ENCODE measurements around the gene FPGS. TPM values are rescaled to one million over a fixed set of nuclear protein-coding genes. Genes with fewer than 3 reads are reported as not detected.

The FPGS gene
- total and polyA plus RNA-seq, 3 donors from 2014 or later: 37.9 to 105 (median 99.3) TPM

DNA sequence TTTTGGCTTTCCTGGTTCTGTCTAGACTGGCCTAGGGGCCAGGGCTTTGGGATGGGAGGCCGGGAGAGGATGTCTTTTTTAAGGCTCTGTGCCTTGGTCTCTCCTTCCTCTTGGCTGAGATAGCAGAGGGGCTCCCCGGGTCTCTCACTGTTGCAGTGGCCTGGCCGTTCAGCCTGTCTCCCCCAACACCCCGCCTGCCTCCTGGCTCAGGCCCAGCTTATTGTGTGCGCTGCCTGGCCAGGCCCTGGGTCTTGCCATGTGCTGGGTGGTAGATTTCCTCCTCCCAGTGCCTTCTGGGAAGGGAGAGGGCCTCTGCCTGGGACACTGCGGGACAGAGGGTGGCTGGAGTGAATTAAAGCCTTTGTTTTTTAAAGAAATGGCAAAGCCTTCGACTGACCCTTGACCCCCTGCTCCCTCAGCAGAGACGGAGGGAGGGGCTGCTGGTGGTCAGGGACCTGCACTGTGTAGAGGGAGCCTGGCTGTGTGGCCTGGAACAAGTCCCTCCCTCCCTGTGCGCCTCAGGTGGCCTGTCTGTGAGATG lies 11.1 kb downstream of the FPGS start:
- no peak for DNase-seq
- peak overlapping the region in 1 of 2 donors; percentile 14 for H3K27ac ChIP-seq
- no peaks in the 10 kb centered on the region for H3K27me3 ChIP-seq
- no peaks in the 10 kb centered on the region for H3K36me3 ChIP-seq (ENCODE audit: low read depth, missing control alignments)
- H3K4me1 ChIP-seq: peaks cover 16% of the 10 kb centered on the region
- H3K9me3 ChIP-seq: no peaks in the 10 kb centered on the region
- TF ChIP-seq POLR2A (IDR thresholded peaks at IDR 0.05): no peak
- TF ChIP-seq, protein P1, sequence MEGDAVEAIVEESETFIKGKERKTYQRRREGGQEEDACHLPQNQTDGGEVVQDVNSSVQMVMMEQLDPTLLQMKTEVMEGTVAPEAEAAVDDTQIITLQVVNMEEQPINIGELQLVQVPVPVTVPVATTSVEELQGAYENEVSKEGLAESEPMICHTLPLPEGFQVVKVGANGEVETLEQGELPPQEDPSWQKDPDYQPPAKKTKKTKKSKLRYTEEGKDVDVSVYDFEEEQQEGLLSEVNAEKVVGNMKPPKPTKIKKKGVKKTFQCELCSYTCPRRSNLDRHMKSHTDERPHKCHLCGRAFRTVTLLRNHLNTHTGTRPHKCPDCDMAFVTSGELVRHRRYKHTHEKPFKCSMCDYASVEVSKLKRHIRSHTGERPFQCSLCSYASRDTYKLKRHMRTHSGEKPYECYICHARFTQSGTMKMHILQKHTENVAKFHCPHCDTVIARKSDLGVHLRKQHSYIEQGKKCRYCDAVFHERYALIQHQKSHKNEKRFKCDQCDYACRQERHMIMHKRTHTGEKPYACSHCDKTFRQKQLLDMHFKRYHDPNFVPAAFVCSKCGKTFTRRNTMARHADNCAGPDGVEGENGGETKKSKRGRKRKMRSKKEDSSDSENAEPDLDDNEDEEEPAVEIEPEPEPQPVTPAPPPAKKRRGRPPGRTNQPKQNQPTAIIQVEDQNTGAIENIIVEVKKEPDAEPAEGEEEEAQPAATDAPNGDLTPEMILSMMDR (IDR thresholded peaks at IDR 0.05): no peak
- intact Hi-C loops (cut with DNase I; ENCODE audit: low total_unique reads): no loop called here
- no peak overlapping the region for H3K4me3 ChIP-seq
- WGBS, 2 donors: 55 to 66% methylated on average over 9 of the region's 9 CpGs

DNA sequence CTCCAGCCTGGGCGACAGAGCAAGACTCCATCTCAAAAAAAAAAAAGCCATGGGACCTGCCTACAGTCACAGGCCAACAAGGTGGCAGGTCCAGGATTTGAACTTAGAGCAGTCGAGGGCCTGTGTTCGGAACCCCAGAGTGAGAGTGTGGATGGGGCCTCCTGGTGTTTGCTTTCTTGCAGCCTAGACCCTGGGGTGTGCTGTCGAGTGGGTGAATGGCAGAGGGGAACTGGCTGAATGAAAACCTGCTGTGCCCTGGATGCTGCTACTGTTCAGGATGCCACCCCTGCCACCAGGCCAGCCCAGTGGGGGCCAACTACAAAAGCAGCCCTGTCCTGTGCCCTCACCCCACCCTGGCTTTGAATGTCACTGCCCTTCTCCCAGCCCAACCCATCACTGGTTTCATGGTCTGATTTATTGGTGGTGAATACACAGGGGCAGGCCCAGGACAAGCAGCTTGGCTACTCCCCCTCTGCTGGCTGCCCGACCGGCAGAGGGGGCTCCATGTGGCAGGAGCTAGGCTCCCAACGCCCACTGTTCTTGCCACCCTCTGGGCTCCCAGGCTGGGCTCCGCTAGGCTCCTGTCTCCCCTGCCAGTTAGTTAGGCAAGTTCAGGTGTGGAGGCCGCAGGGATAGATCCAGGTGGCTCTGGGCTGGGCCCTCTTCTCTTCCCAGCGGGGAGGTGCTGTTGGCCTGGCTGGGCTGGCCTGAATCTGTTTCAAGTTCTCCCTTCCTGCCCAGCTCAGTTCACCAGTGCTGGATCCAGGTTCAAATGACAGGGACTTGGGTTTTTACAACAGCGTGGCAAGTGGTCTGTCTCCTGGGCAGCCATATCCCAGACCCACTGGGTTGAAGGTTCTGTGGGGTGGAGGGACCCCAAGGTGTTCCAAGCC lies 12.2 kb downstream of the FPGS start:
- Histone ChIP-seq H3K36me3 (ENCODE audit: low read depth, missing control alignments) (no peaks in the 10 kb centered on the region), H3K4me3 (no peak overlapping the region), H3K9me3 (no peaks in the 10 kb centered on the region), H3K4me1 (peaks cover 13% of the 10 kb centered on the region), H3K27ac (peak overlapping the region in 1 of 2 donors; percentile 14), H3K27me3 (no peaks in the 10 kb centered on the region)
- intact Hi-C loops (cut with DNase I; ENCODE audit: low total_unique reads): no loop called here
- no peak for TF ChIP-seq POLR2A (IDR thresholded peaks at IDR 0.05)
- TF ChIP-seq, protein P1 (IDR thresholded peaks at IDR 0.05): no peak
- no peak for DNase-seq
- WGBS, 2 donors: 84 to 91% methylated on average over 8 to 11 of the region's 11 CpGs

DNA sequence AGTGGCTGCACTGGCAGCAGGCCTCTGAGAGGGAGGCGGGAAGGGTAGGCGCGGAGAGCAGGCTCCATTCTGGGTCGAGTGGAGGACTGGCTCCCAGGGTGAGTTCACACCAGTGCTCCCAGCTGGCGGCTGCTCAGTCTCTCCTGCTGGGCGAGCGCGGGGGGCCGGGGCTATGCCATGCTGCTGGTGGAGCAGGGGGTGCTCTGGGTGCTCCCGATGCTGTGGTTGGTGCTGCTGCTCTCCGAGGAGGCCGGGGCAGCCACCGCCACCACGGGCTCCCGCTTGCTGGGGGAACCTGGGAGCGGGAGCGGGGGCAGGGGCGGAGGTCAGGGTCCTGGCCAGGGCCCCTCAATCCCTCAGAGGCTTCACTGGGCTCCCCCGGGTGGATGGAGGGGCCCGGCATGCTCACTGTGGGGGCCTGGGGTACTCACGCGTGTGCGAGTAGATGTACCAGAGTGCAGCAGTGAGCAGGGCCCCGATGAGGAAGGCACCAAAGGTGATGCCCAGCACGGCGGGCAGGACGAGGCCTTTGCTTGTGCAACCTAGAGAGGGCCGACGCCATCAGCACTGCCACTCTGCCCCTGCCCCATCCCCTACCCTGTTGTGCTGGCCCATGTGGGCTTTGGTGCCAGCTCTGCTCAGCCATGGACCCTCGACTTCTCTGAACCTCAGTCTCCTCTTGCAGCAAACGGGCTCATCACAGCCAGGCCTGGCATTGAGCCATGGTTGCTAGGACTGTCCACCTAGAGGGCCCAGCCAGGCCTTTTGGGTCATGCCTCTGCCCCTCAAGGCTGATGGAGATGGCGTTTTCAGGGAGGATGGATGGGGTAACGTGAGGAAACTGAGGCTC lies 13.1 kb downstream of the FPGS start:
- Histone ChIP-seq H3K4me3 (no peak overlapping the region), H3K4me1 (peaks cover 13% of the 10 kb centered on the region), H3K27ac (no peak overlapping the region), H3K27me3 (no peaks in the 10 kb centered on the region), H3K36me3 (ENCODE audit: low read depth, missing control alignments) (no peaks in the 10 kb centered on the region), H3K9me3 (no peaks in the 10 kb centered on the region)
- DNase-seq: no peak
- intact Hi-C loops (cut with DNase I; ENCODE audit: low total_unique reads): no loop called here
- 61 to 83% methylated on average over 7 to 33 of the region's 33 CpGs for WGBS, 2 donors
- TF ChIP-seq, protein P1 (IDR thresholded peaks at IDR 0.05): no peak
- TF ChIP-seq POLR2A (IDR thresholded peaks at IDR 0.05): no peak

DNA sequence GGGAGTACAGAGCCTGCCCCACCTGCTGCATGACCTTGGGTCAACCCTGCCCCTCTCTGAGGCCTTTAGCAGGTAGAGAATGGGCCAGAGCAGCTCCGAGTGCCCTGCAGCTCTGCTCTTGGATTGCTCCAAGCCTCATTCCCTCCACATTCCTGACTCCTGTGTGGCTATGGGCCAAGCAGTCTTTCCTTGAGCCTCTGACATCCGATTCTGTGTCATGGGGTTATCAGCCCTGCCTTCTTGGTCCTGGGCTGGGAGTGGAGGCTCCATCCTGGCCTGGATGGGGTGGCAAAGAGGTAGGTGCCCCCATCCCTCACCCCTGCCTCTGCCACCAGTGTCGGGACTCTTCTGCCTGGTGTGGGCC lies 13.7 kb downstream of the FPGS start:
- WGBS, 2 donors: 50 to 80% methylated on average over 1 to 3 of the region's 3 CpGs
- Histone ChIP-seq H3K4me3 (no peak overlapping the region), H3K36me3 (ENCODE audit: low read depth, missing control alignments) (no peaks in the 10 kb centered on the region), H3K27me3 (no peaks in the 10 kb centered on the region), H3K27ac (peak overlapping the region in 1 of 2 donors; percentile 58), H3K4me1 (peaks cover 13% of the 10 kb centered on the region), H3K9me3 (no peaks in the 10 kb centered on the region)
- TF ChIP-seq POLR2A (IDR thresholded peaks at IDR 0.05): no peak
- TF ChIP-seq, protein P1 (IDR thresholded peaks at IDR 0.05): no peak
- intact Hi-C loops (cut with DNase I; ENCODE audit: low total_unique reads): no loop called here
- DNase-seq: no peak

Measured in testis (tissue), 3 donors.